Activated CD8-positive, alpha-beta T cell treated with anti-CD3 and anti-CD28 coated beads for 36 hours (primary cell): ENCODE measurements around the gene SUGCT. TPM values are rescaled to one million over a fixed set of nuclear protein-coding genes. Genes with fewer than 3 reads are reported as not detected.

Experiments used
- ATAC-seq: fragments of 200-7000 bp; cut with Tn5 transposase; one replicate; pipeline ENCODE4 v1.10.0; 2021; ENCODE audit warnings: mild to moderate bottlenecking, moderate library complexity
- CTCF ChIA-PET: fragments of 350-600 bp; sonication (Branson Sonifier 250); formaldehyde crosslinking; loops from one replicate; lab custom pipeline; 2021; ENCODE audit warnings: antibody characterized with exemption; lab: Charles Lee
- POLR2A ChIA-PET: fragments of 350-600 bp; sonication (Branson Sonifier 250); formaldehyde crosslinking; loops from one replicate; lab custom pipeline; 2021; ENCODE audit warnings: antibody characterized with exemption; lab: Charles Lee
- DNase-seq: peaks from one replicate; pipeline ENCODE4 v3.0.0-alpha.2; 2020
- H3K27ac Mint-ChIP-seq: one replicate; pipeline ENCODE4 v1.8.0; 2021; ENCODE audit warnings: mild to moderate bottlenecking, mixed read lengths
- H3K27me3 Mint-ChIP-seq: one replicate; pipeline ENCODE4 v1.8.0; 2021; ENCODE audit warnings: mixed read lengths
- H3K36me3 Mint-ChIP-seq: one replicate; pipeline ENCODE4 v1.8.0; 2021; ENCODE audit warnings: low read depth, mixed read lengths
- H3K4me1 Mint-ChIP-seq: one replicate; pipeline ENCODE4 v1.8.0; 2021; ENCODE audit warnings: low read depth, mixed read lengths
- H3K4me3 Mint-ChIP-seq: one replicate; pipeline ENCODE4 v1.8.0; 2021; ENCODE audit warnings: mild to moderate bottlenecking, moderate library complexity, mixed read lengths
- H3K9me3 Mint-ChIP-seq: one replicate; pipeline ENCODE4 v1.8.0; 2021; ENCODE audit warnings: mixed read lengths
- intact Hi-C: fragments of 100-400 bp; cut with micrococcal nuclease; formaldehyde crosslinking; loops from one replicate; pipeline ENCODE4 v1.10.0; 2022
- total RNA-seq, 2 experiments: library from RNA; stranded (reverse); gene quantifications; one replicate each; pipeline ENCODE4 v1.2.3, GENCODE V29; 2021
- TF ChIP-seq, protein P1 (sequence below): fragments of 200-600 bp; IDR thresholded peaks from one replicate; pipeline ENCODE4 v1.8.0; 2022; ENCODE audit warnings: antibody characterized with exemption, mild to moderate bottlenecking

Gene SUGCT
- total RNA-seq, 2 experiments from 2014 or later, result 1.6 to 2.0 TPM

DNA sequence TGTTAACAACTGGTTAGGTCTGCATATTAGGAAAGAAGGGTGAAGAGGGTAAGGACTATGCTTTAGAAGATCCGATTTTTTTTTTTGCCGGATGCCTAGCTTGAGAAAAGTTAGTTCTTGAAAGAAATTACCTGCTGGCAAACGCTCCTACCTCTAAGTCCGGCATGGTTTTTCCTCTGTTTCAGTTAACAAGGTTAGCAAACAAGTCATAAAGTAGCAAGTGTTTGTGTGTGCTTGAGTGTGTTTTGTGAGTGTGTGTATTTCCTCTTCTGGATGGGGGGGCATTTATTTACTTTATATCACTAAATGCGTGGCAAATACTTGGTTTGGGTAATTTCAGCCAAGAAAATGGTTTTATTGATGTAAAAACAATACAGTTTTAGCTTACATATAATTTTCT, 195.6 kb downstream of the SUGCT start:
- POLR2A ChIA-PET, result no interaction called here
- no peaks in the 10 kb centered on the region for H3K36me3 Mint-ChIP-seq
- no peak for ATAC-seq
- intact Hi-C loops, result loop anchor here (2.0 kb wide), 1 partner anchor 274 kb away; no protein-coding TSS in a partner anchor
- TF ChIP-seq, protein P1, sequence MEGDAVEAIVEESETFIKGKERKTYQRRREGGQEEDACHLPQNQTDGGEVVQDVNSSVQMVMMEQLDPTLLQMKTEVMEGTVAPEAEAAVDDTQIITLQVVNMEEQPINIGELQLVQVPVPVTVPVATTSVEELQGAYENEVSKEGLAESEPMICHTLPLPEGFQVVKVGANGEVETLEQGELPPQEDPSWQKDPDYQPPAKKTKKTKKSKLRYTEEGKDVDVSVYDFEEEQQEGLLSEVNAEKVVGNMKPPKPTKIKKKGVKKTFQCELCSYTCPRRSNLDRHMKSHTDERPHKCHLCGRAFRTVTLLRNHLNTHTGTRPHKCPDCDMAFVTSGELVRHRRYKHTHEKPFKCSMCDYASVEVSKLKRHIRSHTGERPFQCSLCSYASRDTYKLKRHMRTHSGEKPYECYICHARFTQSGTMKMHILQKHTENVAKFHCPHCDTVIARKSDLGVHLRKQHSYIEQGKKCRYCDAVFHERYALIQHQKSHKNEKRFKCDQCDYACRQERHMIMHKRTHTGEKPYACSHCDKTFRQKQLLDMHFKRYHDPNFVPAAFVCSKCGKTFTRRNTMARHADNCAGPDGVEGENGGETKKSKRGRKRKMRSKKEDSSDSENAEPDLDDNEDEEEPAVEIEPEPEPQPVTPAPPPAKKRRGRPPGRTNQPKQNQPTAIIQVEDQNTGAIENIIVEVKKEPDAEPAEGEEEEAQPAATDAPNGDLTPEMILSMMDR, result no peak
- CTCF ChIA-PET, result interaction anchor here (1.4 to 2.6 kb wide), 3 partner anchors 12 to 274 kb away, joined by 4 to 10 read pairs (median 9); no protein-coding TSS in a partner anchor
- H3K4me1 Mint-ChIP-seq, result no peaks in the 10 kb centered on the region
- H3K27ac Mint-ChIP-seq, result no peak overlapping the region
- H3K27me3 Mint-ChIP-seq, result no peaks in the 10 kb centered on the region
- no peaks in the 10 kb centered on the region for H3K9me3 Mint-ChIP-seq
- no peak for DNase-seq
- no peak overlapping the region for H3K4me3 Mint-ChIP-seq

DNA sequence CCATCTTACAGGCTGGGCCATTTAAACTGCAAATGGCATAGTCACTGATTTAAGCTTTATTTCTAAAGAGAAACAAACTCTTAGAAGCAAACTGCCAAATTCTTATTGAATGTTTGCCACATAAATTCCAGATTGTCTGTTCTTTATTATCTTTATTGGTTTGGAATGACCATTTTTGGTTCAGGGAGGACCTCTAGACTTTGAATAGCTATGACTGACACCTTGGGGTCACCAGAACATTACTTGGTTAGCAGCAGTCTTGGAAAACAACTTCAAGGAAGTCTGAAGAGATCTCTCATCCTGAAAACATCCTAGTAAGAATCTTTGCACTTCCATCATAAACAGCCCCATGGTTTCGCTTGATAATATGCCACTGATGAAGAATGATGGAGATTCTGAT, 197.1 kb downstream of the SUGCT start:
- no peaks in the 10 kb centered on the region for H3K4me1 Mint-ChIP-seq
- intact Hi-C loops, result loop anchor here (2.0 kb wide), 1 partner anchor 273 kb away; no protein-coding TSS in a partner anchor
- TF ChIP-seq, protein P1, result no peak
- H3K36me3 Mint-ChIP-seq, result no peaks in the 10 kb centered on the region
- DNase-seq (no peak), ATAC-seq (no peak)
- no peak overlapping the region for H3K27ac Mint-ChIP-seq
- no peaks in the 10 kb centered on the region for H3K9me3 Mint-ChIP-seq
- CTCF ChIA-PET, result interaction anchor here (1.8 to 2.6 kb wide), 2 partner anchors 100 to 273 kb away, joined by 9 to 10 read pairs; no protein-coding TSS in a partner anchor
- POLR2A ChIA-PET, result no interaction called here
- no peak overlapping the region for H3K4me3 Mint-ChIP-seq
- no peaks in the 10 kb centered on the region for H3K27me3 Mint-ChIP-seq

DNA sequence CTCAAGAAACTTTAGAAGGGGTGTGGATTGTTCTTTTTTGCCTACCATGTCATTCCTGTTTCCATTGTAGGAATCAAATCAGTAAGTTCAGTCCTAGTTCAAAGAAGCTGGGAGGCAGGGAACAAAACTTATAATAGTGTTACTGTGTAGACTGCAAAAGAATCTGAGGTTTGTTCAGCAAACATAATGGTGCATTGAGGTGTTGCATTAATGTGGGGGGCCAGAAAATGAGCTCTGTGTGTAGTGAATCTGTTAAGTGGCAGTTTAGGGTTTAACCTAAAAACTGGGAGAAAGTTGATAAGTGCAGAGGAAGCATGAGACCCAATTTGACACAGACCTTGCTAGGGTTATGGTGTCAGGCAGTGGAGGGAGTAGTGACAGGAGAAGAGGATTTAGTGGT, 197.7 kb downstream of the SUGCT start:
- Mint-ChIP-seq H3K4me3 (no peak overlapping the region), H3K36me3 (no peaks in the 10 kb centered on the region), H3K27ac (no peak overlapping the region), H3K27me3 (no peaks in the 10 kb centered on the region), H3K9me3 (no peaks in the 10 kb centered on the region), H3K4me1 (no peaks in the 10 kb centered on the region)
- ChIA-PET POLR2A (no interaction called here), CTCF (no interaction called here)
- no peak for ATAC-seq
- DNase-seq, result no peak
- TF ChIP-seq, protein P1, result no peak
- intact Hi-C loops, result no loop called here

DNA sequence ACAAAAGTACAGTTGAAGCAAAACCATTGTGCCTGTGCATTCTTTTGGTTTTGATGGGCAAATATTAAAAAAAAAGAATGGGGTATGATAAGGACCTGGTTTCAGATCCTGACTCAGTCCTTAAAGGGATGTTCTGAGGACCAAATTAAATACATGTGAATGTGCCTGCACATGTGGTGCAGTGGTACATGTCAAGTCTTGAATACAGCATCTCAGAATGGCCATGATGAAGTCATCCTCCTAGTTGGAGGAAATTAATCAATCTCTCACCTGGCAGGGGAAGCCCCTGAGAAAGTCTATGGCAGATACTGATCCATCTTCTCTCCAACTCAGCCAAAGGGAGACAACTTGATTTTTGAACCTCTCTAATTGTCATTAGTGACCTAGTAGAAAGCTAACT, 207.0 kb downstream of the SUGCT start:
- TF ChIP-seq, protein P1, result no peak
- DNase-seq (no peak), ATAC-seq (no peak)
- POLR2A ChIA-PET, result no interaction called here
- H3K9me3 Mint-ChIP-seq, result peaks cover 12% of the 10 kb centered on the region
- H3K4me1 Mint-ChIP-seq, result no peaks in the 10 kb centered on the region
- CTCF ChIA-PET, result interaction anchor here (1.0 kb wide), 1 partner anchor 110 kb away, joined by 3 read pairs; no protein-coding TSS in a partner anchor
- no peaks in the 10 kb centered on the region for H3K27me3 Mint-ChIP-seq
- H3K4me3 Mint-ChIP-seq, result no peak overlapping the region
- no peaks in the 10 kb centered on the region for H3K36me3 Mint-ChIP-seq
- intact Hi-C loops, result loop anchor here (10.0 kb wide), 1 partner anchor 63 kb away; no protein-coding TSS in a partner anchor
- no peak overlapping the region for H3K27ac Mint-ChIP-seq

DNA sequence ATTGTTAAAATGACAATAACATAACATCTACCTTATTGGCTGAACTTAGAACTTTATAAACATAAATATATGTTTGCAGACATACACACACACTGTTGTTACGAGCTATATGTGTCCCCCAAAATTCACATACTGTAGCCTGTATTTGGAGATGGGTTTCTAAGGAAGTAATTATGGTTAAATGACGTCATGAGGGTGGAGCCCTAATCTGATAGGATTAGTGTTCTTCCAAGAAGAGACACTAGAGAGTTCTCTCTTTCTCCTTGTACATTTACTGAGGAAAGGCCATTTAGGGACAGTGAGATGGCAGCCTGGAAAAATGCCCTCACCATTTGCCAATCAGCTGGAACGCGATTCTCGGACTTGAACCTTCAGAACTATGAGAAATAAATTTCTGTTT, 211.7 kb downstream of the SUGCT start:
- CTCF ChIA-PET, result no interaction called here
- TF ChIP-seq, protein P1, result no peak
- no peak for ATAC-seq

More for the DNA sequence above, 211.7 kb downstream of the SUGCT start:
- H3K9me3 Mint-ChIP-seq, result no peaks in the 10 kb centered on the region
- no peaks in the 10 kb centered on the region for H3K27me3 Mint-ChIP-seq
- intact Hi-C loops, result loop anchor here (10.0 kb wide), 1 partner anchor 58 kb away; no protein-coding TSS in a partner anchor
- H3K4me3 Mint-ChIP-seq, result no peak overlapping the region
- H3K27ac Mint-ChIP-seq, result no peak overlapping the region
- H3K4me1 Mint-ChIP-seq, result no peaks in the 10 kb centered on the region
- POLR2A ChIA-PET, result no interaction called here
- no peaks in the 10 kb centered on the region for H3K36me3 Mint-ChIP-seq
- DNase-seq, result no peak
